ENCODE data around the gene DNASE1L1.

The DNASE1L1 gene, protein sequence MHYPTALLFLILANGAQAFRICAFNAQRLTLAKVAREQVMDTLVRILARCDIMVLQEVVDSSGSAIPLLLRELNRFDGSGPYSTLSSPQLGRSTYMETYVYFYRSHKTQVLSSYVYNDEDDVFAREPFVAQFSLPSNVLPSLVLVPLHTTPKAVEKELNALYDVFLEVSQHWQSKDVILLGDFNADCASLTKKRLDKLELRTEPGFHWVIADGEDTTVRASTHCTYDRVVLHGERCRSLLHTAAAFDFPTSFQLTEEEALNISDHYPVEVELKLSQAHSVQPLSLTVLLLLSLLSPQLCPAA

DNA sequence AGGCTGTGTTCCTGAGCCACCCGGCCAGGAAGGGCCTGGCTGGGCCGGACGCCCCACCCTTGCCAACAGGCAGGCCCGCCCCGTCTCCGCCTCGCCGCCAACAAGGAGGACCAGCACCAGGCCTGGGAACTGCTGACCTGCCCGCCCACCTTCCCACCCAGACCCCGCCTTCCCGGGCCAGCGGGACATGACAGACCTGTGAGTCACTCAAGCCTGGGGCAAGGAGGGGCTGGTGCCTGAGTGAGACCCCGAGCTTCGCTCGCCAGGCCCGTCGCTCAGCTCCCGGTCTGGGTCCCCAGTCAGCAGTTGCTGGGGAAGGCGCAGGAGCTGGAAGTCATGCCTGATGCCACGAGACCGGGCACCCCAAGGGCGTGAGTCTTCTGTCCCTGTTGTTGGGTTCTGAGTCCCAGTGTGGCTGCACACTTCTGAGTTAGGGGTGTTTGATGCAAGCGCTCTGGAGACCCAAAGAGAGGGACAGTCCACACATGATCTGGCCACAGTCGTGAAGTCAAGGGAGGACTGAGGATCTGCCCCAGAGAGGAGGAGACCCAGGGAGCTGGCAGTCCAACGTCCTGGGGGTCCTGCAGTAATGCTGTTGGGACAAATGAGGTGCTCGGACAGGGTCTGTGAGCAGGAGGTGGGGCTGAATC is at the start of gene DNASE1L1:
Gene DNASE1L1 (minus strand): TSS at position 33 of the 650 bp plus-strand sequence. CDS start 3,686 bp downstream, outside the sequence.
- DNase-seq, result no peak

DNA sequence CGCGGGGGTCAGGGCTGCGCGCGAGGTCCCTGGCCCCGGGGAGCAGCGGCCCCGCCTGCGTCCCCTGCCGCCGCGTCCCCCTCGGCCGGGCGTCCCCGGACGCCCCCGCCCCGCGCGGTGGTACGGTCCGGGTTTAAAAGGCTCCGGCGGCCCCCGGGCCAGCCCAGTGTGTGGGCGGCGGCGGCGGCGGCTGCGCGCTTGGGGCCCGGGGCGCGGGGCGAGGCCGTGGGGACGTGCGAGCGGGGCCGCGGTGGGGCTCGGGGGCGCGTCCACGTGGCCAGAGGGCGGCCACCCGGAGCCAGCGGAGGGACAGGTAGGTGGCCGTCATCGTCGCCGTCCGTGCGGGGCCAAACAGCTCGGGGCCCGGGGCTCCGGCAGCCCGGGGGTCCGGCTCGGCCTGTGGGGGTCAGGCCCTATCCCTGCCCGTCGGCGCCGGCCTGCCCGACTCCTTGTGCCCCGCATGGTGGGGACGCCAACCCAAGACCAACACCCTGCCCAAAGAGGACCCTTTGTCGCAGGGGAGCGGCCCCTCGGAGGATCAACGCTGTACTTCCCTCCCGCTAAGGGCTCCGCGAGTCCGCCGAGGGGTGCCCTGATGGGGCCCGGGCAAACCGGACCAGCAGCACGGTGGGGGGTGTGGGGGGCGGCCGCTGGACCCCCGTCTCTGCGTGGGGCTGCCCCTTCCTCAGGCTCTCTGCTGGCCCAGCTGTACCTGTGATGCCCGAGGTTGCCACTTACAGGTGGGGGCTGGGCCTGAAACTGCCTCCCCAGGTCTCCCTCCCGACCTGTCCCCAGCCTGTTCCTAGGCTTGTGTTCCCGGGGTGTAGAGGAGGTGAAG is 49.3 kb upstream of the DNASE1L1 start, which contains the start of gene PLXNA3:
Gene PLXNA3 (plus strand): TSS at position 166 of the 838 bp plus-strand sequence. CDS start 1,903 bp downstream, outside the sequence.
- DNase-seq, result peak; percentile 31

DNA sequence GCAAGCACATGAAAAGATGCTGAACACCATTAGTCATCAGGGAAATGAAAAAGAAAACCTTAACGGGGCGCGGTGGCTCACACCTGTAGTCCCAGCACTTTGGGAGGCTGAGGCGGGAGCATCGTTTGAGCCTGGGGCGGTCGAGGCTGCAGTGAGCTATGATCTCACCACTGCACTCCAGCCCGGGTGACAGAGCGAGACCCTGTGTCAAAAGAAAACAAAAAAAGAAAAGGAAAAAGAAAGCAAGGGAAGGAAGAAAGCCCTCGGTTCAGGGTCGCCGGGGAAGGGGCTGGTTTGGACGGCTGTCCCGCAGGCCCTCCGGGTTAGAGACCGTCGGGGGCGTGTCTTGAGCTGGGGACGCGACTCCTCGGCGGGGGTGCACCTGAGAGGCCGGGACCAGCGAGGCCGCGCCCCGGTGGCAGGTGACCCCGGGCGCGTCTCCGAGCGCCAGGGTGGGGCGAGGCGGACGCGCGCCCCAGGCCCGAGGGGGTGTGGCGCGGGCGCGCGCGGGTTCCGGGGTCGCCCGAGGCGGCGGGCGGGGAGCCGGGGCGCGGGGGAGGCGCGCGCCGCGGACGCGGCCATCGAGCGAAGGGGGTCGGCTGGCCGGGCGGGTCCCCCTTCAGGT is 48.5 kb upstream of the DNASE1L1 start:
- peak; percentile 52 for DNase-seq

DNA sequence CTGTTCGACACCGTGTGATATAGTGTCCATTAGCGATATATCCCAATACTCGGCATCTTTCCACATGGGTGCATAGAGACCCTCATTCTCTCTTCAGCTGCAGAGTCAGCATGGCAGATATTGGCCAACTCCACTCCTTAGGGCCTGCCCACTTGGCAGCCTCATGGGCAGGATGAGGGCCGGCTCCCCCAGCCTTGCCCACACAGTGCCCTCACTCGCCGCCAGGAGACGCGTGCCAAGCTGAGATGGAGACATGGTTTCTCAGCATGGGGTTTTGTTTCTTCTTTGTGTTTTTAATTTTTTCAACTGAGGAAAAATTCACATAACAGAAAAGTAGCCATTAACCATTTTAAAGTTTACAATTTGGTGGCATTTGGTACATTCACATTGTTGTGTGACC is 43.8 kb upstream of the DNASE1L1 start:
- DNase-seq, result no peak

DNA sequence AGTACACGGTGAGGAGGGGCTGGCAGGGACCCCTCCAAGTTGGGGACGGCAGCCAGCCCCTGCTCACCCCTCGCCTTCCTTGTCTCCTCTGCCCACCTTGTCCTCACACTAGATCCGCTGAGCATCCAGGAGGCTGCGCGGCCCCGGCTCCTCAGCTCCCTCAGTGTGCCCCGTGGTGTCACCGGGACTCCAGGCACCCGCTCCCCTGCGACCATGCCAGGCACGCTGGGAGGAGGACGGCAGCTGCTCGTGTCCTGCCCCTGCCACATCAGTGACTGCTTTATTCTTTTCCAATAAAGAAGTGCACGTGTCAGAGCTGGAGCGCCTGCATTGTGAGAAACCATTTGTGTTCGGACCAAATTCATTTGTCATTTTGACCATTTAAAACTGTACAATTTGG is 41.3 kb upstream of the DNASE1L1 start:
- DNase-seq, result no peak

DNA sequence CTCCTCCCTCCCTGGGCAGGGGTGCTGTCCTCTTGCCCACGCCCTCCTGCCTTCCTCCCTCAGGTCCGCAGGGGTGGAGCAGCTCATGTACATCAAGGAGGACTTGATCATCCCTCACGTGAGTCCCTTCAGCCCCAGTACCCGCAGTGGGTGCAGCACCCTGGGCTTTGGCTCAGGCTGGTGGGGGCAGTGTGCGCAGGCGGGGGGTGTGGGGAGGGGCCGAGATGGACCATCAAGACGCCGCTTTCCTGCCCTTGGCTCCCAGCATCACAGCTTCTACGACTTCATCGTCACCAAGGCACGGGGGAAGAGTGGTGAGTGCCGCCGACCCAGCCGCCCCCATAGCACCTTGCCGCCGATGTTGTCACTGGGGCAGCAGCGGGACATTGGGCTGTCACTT is 40.6 kb upstream of the DNASE1L1 start:
- DNase-seq, result no peak

DNA sequence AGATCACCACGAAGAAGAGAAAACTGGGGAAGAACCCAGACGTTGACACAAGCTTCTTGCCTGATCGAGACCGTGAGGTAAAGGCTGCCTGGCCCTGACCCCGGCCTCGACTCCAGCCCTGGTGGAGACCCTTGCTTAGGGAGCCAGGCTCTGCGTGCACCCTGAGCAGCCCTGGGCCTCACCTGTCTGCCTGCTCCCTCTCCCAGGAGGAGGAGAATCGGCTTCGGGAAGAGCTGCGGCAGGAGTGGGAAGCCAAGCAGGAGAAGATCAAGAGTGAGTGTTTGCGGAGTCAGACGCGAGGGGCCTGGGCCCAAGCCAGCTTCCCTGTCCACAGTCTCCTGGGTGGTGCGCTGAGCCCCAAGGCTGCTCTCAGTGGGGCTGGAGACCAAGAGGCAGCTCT is 39.4 kb upstream of the DNASE1L1 start:
- no peak for DNase-seq

DNA sequence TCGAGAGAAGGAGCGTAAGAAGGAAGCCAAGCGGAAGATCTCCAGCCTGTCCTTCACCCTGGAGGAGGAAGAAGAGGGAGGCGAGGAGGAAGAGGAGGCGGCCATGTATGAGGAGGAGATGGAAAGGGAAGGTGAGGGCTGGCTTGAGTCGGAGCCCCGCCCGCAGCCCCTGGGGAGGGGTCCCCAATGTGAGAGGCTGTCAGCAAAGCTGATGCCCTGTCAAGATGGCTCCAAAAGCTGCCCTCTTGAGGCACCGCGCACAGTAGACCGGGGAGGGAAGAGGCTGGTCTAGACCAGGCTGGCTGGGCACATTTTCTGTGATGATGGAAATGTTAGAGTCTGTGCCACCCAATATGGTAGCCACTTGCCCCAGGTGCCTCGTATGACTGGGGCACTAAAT is 37.4 kb upstream of the DNASE1L1 start:
- no peak for DNase-seq

DNA sequence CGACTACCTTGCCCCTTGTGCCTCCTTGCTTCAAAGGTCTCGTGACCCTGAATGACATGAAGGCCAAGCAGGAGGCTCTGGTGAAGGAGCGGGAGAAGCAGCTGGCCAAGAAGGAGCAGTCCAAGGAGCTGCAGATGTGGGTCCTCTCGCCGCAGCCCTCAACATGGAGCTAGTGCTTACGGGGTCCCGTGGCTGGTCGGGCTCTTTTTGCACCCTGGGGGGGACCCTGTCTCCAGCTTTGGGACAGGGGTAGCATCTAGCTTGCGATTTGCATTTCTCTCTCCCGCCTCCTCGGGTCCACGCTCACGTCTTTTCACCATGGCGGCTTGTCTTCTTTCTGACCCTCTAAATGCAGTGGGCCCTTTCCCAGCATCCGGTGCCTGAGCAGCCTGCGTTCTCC is 36.7 kb upstream of the DNASE1L1 start:
- no peak for DNase-seq

DNA sequence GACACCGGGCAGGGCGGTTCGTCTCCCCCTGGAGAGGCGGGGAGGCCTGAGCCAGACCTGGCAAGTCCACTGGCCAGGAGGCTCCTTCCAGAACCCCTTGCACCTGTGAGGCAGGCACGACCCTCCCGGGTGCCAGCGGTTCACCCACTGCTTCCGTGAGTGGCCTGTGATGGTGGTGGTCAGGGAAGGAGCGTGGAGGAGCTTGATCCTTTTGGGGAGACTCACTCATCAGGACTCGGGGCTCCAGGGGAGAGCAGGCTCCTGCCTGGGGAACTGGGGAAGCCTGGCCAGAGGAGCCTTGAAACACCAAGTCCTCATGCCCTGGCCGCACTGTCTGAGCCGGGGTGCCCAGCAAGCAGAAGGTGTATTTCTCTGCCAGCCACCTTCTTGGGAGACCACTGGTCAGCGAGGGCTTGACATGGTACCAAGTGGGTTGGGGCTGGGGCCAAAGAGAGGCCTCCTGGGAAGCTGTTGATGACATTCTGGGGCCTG is 35.7 kb upstream of the DNASE1L1 start:
- no peak for DNase-seq

DNA sequence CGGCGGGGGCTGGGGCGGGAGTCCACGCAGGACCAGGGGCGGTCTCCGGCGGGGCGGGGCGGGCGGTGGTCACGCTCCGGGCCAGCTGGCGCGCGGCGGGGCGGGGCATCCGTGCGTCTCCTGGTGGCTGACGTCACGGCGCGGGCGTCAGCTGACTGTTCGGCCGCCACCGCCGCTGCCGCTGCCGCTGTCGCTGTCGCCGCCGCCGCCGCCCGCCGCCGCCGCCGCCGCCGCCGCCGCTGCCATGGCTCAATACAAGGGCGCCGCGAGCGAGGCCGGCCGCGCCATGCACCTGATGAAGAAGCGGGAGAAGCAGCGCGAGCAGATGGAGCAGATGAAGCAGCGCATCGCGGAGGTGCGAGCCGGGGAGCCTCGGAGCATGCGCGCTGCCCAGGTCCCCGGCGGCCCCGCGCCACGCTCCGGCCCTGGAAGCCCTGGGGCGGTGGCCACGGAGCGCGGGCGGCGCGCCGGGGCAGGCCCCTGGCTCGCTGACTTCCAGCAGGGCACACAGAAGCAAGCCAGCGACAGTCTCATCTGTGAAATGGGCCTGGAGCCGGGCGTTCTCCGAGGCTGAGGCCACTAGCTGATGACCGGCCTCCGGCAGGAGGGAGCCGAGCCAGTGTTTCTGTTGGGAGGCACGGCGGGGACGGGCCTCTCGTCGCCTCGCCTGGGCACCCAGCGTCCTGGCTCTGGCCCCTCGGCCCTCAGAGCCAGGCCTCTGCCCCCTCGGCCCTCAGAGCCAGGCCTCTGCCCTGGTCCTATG is 35.1 kb upstream of the DNASE1L1 start, which contains the start of gene FAM50A:
Gene FAM50A (plus strand): TSS at position 150 of the 763 bp plus-strand sequence. CDS start 95 bp downstream, at position 245.
- DNase-seq, result peak; percentile 57

DNA sequence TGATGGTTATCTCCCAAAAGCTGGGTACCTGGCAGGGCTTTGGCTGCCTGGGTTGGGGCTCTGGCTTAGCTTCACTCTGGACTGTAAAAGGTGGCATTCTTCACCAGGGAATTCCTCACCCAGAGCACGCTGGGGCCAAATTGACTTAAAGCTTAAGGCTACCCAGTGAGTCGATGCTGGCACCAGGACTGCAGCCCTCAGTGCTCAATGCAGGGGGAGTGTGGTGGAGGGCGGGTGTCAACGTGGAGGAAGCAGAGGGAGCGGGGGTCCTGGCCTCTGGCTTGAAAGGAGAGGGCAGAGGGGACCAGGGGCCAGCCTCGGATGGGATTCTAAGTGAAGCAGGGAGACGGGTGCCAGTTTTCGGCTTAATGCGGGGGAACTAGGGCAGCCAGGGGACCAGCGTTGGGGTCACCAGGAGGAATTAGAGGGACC is 34.4 kb upstream of the DNASE1L1 start:
- peak; percentile 28 for DNase-seq

DNA sequence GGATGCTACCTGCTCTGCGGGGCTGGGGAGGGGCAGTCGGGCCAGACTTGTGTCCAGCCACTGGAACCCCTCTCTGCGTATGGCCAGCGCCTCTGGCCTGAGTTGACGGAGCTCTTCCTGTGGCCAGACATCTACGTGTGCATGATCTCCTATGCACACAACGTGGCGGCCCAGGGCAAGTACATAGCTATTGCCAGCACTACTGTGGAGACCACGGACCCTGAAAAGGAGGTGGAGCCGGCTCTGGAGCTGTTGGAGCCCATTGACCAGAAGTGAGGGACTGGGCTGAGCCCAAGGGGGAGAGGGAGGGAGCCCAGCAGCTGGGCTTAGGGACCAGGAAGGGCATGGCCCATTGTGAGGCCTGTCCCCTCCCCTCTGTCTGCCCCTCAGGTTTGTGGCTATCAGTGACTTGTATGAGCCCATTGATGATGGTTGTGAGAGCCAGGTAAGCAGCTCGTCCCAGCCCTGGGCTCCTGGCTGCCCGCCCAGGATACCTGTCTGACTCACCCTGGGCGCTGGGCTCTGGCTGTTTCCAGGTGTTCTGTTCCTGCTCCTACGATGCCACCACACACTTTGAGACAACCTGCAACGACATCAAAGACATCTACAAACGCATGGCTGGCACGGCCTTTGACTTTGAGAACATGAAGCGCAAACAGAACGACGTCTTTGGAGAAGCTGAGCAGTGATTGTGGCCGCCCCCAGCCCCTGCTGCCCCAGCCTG is 33.1 kb upstream of the DNASE1L1 start:
- DNase-seq, result no peak

DNA sequence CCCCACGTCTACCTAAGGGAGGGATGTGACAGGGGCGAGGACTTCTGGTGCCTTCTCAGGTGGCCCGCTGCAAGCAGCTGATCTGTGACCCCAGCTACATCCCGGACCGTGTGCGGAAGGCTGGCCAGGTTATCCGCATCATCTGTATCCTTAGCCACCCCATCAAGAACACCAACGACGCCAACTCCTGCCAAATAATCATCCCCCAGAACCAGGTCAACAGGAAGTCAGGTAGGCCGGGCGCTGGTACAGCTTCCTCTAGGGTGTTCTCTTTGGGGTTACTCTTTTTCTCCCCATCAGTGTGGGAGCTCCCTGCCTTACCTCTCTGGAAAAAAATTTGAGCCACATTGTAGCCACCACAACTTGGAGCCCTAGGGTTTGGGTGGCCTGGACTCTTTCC is 32.5 kb upstream of the DNASE1L1 start:
- no peak for DNase-seq

DNA sequence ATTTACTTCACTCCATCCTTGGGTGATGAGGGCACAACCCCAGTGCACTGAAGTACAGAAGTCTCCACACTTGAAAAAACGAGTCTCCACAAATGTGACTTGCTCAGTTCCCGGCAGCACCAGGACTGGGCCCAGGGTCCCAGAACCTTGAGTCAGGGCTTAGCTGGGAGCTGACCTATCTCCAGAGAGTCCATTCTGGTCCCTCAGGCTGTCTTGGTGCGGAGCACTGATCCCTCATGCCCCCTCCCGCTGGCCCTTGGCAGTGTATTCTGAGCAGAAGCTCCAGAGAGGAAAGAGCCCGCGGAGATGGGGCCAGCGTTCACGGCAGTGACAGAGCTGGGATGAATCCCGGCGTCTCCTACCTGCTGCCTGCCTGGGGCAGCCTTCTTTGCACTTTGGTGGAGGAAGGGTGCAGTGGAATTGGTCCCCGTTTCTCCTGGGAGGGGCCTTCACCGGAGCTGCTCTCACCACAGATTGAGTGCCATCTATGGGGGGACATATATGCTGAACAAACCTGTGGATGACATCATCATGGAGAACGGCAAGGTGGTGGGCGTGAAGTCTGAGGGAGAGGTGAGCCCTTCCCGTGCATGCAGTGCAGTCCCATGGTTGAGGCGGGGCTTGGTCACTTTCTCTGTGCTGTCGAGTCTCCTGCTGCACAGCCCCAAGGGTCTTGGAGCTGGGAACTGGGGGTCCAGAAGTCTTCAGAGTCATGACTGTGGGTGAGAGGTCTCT is 31.7 kb upstream of the DNASE1L1 start:
- DNase-seq, result no peak

DNA sequence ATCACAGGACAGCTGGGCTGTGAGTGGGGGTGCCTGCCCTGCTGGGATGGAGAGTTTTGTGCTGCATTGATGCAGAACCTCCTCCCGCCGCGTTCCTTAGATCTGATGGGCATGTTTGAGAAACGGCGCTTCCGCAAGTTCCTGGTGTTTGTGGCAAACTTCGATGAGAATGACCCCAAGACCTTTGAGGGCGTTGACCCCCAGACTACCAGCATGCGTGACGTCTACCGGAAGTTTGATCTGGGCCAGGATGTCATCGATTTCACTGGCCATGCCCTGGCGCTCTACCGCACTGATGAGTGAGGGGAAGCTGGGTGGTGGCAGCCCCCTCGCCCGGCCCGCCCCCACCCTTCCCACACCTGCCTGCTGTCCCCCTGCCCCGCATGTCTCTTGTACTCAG is 30.8 kb upstream of the DNASE1L1 start:
- no peak for DNase-seq

DNA sequence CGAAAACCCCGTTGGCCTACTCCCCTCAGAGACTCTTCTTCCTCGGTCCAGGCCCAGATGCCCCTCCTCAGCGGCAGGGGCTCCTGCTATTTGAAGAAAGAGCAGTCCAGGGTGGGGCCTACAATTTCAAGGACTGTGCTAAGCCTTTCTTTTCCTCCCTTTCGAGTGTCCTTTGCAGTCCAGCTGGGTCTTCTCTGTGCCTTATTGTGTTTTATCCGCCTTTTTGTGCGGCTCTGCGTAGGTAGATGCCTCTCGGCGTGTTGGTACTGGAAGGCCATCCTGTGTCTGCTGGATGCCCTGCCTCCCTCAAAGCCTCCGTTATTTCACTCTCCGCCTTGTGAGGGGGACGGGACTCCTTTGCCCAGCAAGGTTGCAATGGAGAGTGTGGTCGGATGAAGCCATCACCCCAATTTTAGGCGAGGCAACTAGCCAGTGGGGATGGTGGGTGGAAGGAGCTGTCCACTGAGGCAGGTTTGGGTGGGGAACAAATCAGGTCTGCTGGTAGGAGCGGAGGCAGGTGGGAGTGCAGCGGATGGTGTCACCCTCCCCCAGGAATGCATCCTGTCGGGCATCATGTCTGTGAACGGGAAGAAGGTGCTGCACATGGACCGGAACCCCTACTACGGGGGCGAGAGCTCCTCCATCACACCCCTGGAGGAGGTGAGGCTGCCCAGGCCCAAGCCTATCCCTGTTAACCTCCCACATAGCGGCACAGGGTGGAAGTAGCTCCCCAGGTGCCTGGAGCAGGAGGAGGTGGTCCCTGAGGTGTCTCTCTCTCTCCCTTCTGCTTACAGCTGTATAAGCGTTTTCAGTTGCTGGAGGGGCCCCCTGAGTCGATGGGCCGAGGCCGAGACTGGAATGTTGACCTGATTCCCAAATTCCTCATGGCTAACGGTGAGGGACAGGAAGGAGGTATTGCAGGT is 29.2 kb upstream of the DNASE1L1 start:
- no peak for DNase-seq

DNA sequence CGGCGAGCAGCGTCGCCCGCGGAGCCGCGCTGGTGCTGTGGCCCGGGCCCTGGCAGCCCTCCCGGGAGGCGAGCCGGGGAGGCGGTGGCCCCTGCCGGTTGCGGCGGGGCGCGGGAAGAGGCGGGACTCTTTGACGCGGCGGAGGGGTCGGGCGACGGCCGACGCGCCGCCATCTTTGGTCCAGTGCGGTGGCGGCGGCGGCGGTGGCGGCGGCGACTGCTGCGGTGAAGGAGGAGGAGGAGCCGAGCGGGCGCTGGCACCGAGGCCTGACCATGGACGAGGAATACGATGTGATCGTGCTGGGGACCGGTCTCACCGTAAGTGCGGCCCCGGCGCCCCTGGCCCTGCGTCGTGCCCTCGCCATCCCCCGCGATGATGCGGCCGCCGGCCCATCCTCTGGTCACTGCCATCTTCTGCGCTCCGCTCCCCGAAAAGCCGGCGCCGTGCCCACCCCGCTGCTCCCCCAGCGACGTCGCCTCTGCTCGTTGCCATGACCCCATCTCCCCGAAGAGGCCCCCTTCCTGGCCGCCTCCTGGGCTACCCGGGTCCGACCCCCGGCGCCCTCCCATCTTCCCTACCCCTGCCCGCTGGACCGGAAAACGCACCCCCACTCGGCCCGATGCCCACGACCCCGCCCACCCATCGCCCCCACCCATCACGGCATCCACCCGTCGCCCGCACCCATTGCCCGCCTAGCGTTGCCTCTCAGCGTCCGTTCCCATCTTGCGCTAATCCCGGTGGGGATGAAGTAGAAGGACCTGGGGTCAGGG is 28.1 kb upstream of the DNASE1L1 start, which contains the start of gene GDI1:
Gene GDI1 (plus strand): TSS at position 172 of the 770 bp plus-strand sequence. CDS start 101 bp downstream, at position 273.
- DNase-seq, result peak; percentile 73

Measured in retina (tissue), 1 donor.